Liver (tissue), 9 donors: ENCODE data around the gene TXNDC12. TPM values are rescaled to one million over a fixed set of nuclear protein-coding genes. Genes with fewer than 3 reads are reported as not detected.
"Not testable (repeated sequence)": the region's sequence is repeated elsewhere in the genome, so short reads cannot be mapped to it uniquely, and the experiment has no call there.

Experiments used
- DNase-seq: peaks from one replicate; pipeline ENCODE4 v3.0.0-alpha.2; 2017; ENCODE audit warnings: low spot score
- H3K27ac ChIP-seq, 2 donors: one replicate each; pipeline ENCODE4 v1.7.0; 2013; ENCODE audit warnings: inconsistent platforms in 2 of 2, low read length in 2 of 2, control low read depth in 1 of 2, low read depth in 1 of 2, mild to moderate bottlenecking in 1 of 2
- H3K27me3 ChIP-seq, 4 donors: one replicate each; pipeline versions ENCODE4 v1.6.1 to v1.7.0; 2013; ENCODE audit warnings: low read length in 3 of 4, inconsistent platforms in 1 of 4, mild to moderate bottlenecking in 1 of 4, moderate library complexity in 1 of 4; ENCODE audit not compliant: control insufficient read depth in 4 of 4, insufficient read depth in 4 of 4
- H3K36me3 ChIP-seq, 4 donors: one replicate each; pipeline versions ENCODE4 v1.6.1 to v1.7.0; 2013; ENCODE audit warnings: low read length in 3 of 4, mild to moderate bottlenecking in 3 of 4, low read depth in 1 of 4, moderate library complexity in 1 of 4; ENCODE audit not compliant: control insufficient read depth in 4 of 4, insufficient read depth in 3 of 4
- H3K4me1 ChIP-seq, 4 donors: one replicate each; pipeline versions ENCODE4 v1.6.1 to v1.7.0; 2013; ENCODE audit warnings: low read length in 3 of 4, mild to moderate bottlenecking in 3 of 4, moderate library complexity in 1 of 4; ENCODE audit not compliant: control insufficient read depth in 4 of 4, insufficient read depth in 4 of 4
- H3K4me3 ChIP-seq, 3 donors: one replicate each; pipeline versions ENCODE4 v1.6.1 to v1.7.0; 2013; ENCODE audit warnings: low read length in 3 of 3, control low read depth in 1 of 3, low read depth in 1 of 3, mild to moderate bottlenecking in 1 of 3
- H3K9ac ChIP-seq, 2 donors: one replicate each; pipeline ENCODE4 v1.7.0; 2013; ENCODE audit warnings: low read length in 2 of 2, mild to moderate bottlenecking in 2 of 2, moderate library complexity in 2 of 2, control low read depth in 1 of 2, low read depth in 1 of 2
- H3K9me3 ChIP-seq, 4 donors: one replicate each; pipeline versions ENCODE4 v1.6.1 to v1.7.0; 2013; ENCODE audit warnings: low read length in 3 of 4; ENCODE audit not compliant: control insufficient read depth in 4 of 4
- ATF3 ChIP-seq: IDR thresholded peaks from 2 replicates; pipeline ENCODE4 v1.6.1; 2016; ENCODE audit warnings: antibody characterized with exemption
- EGR1 ChIP-seq, 2 donors: IDR thresholded peaks; 2 replicates each; pipeline ENCODE4 v1.6.1; 2016 to 2018; ENCODE audit warnings: antibody characterized with exemption in 2 of 2, low read depth in 2 of 2
- FOXA1 ChIP-seq: IDR thresholded peaks from 2 replicates; pipeline ENCODE4 v1.6.1; 2016; ENCODE audit warnings: antibody characterized with exemption
- FOXA2 ChIP-seq: IDR thresholded peaks from 2 replicates; pipeline ENCODE4 v1.6.1; 2016; ENCODE audit warnings: antibody characterized with exemption
- GABPA ChIP-seq, 2 donors: IDR thresholded peaks in 1 of 2; conservative IDR thresholded peaks in 1 of 2; 2 replicates each; pipeline ENCODE4 v1.6.1; 2016; ENCODE audit warnings: antibody characterized with exemption in 2 of 2, mild to moderate bottlenecking in 1 of 2, moderate library complexity in 1 of 2
- HNF4G ChIP-seq: IDR thresholded peaks from 2 replicates; pipeline ENCODE4 v1.6.1; 2016; ENCODE audit warnings: antibody characterized with exemption
- NR2F2 ChIP-seq: IDR thresholded peaks from 2 replicates; pipeline ENCODE4 v1.6.1; 2016; ENCODE audit warnings: antibody characterized with exemption
- RAD21 ChIP-seq, 2 donors: IDR thresholded peaks; 2 replicates each; pipeline ENCODE4 v1.6.1; 2016; ENCODE audit warnings: antibody characterized with exemption in 2 of 2, mild to moderate bottlenecking in 2 of 2
- REST ChIP-seq: IDR thresholded peaks from 2 replicates; pipeline ENCODE4 v1.6.1; 2016; ENCODE audit warnings: antibody characterized with exemption, mild to moderate bottlenecking
- RXRA ChIP-seq, 2 donors: IDR thresholded peaks; 2 replicates each; pipeline ENCODE4 v1.6.1; 2017 to 2018; ENCODE audit warnings: antibody characterized with exemption in 2 of 2, mild to moderate bottlenecking in 1 of 2
- SP1 ChIP-seq: IDR thresholded peaks from 2 replicates; pipeline ENCODE4 v1.6.1; 2018; ENCODE audit warnings: antibody characterized with exemption, mild to moderate bottlenecking
- TAF1 ChIP-seq: conservative IDR thresholded peaks from 2 replicates; pipeline ENCODE4 v1.6.1; 2016; ENCODE audit warnings: antibody characterized with exemption, mild to moderate bottlenecking
- YY1 ChIP-seq: IDR thresholded peaks from 2 replicates; pipeline ENCODE4 v1.6.1; 2016; ENCODE audit warnings: antibody characterized with exemption, mild to moderate bottlenecking
- WGBS: extraction: QIAGEN DNeasy Blood & Tissue Kit; methylation state at CpG from one replicate; pipeline ENCODE4 v1.1.7; 2013; 5-methylcytosine and 5-hydroxymethylcytosine counted together
- polyA plus RNA-seq, 2 donors: library from polyadenylated mRNA; stranded (reverse) in 1 of 2; unstranded in 1 of 2; fragments of 200-250 nt in 1 of 2; fragments of >200 nt in 1 of 2; fragmentation: Nextera tagmentation in 1 of 2; extraction: Ambion mirVana in 1 of 2; gene quantifications; one replicate each; pipeline versions ENCODE4 v1.2.1 to v1.2.3, GENCODE V29; 2013 to 2015
- total RNA-seq, 2 donors: library from RNA; depleted of rRNA; stranded (reverse); fragments of >200 nt; gene quantifications; one replicate each; pipeline ENCODE4 v1.2.3, GENCODE V29; 2014
- TF ChIP-seq, protein P1 (sequence below): IDR thresholded peaks from 2 replicates; pipeline ENCODE4 v1.6.1; 2016; ENCODE audit warnings: antibody characterized with exemption
- TF ChIP-seq, protein P2 (sequence below): fragments of 150-350 bp; IDR thresholded peaks from 2 replicates; pipeline ENCODE4 v1.5.1; 2017; ENCODE audit warnings: improper control_type of control experiment, low read depth, low read length; ENCODE audit not compliant: missing input control
- TF ChIP-seq, protein P3 (sequence below): IDR thresholded peaks from 2 replicates; pipeline ENCODE4 v1.6.1; 2016; ENCODE audit warnings: antibody characterized with exemption
- donor health status: healthy.
- donor health status: healthy.
- donor health status: healthy.
- donor health status: healthy.
- donor health status: healthy.

Gene TXNDC12
- total and polyA plus RNA-seq, 4 donors, result 17.5 to 35.8 (median 20.7) TPM

- Histone ChIP-seq H3K36me3 (peaks cover 0 to 14% (median 8%) of the 10 kb centered on the region in 4 donors), H3K4me1 (peaks cover 7 to 34% (median 29%) of the 10 kb centered on the region in 4 donors)
- H3K4me3 ChIP-seq, H3K9me3 ChIP-seq, H3K9ac ChIP-seq, H3K27me3 ChIP-seq, DNase-seq, H3K27ac ChIP-seq: not testable (repeated sequence)
- 36% methylated on average over 5 of the region's 5 CpGs for WGBS
- peak; percentile 66 for TF ChIP-seq TAF1
These were observed 26.2 kb downstream of the TXNDC12 start for GRCh38 chr1:52028839-52029238.

DNA sequence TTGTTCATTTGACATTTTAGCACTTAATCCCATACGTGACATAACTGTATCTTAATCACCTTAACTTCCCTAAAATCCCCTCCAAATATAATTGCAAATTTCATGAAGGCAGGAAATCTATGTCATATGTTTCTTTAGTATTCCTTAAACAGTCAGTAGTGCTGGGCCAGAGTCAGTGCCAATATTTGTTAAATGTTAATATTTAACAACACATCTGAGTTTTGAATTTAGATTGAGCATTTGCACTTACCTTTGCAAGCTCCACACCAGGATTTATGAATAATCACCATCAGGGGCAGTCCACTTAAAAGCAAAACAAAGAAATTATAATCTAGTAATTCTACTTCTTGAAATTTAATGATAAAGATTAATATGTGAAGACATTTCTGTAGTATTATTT, 26.7 kb downstream of the TXNDC12 start:
- Histone ChIP-seq H3K27ac (no peak overlapping the region), H3K4me3 (no peak overlapping the region), H3K36me3 (peaks cover 2 to 19% (median 13%) of the 10 kb centered on the region in 4 donors), H3K27me3 (no peaks in the 10 kb centered on the region), H3K4me1 (peaks cover 7 to 34% (median 29%) of the 10 kb centered on the region in 4 donors), H3K9me3 (no peaks in the 10 kb centered on the region), H3K9ac (no peak overlapping the region)
- 44% methylated on average over 1 of the region's 1 CpG for WGBS
- TF ChIP-seq, protein P1, sequence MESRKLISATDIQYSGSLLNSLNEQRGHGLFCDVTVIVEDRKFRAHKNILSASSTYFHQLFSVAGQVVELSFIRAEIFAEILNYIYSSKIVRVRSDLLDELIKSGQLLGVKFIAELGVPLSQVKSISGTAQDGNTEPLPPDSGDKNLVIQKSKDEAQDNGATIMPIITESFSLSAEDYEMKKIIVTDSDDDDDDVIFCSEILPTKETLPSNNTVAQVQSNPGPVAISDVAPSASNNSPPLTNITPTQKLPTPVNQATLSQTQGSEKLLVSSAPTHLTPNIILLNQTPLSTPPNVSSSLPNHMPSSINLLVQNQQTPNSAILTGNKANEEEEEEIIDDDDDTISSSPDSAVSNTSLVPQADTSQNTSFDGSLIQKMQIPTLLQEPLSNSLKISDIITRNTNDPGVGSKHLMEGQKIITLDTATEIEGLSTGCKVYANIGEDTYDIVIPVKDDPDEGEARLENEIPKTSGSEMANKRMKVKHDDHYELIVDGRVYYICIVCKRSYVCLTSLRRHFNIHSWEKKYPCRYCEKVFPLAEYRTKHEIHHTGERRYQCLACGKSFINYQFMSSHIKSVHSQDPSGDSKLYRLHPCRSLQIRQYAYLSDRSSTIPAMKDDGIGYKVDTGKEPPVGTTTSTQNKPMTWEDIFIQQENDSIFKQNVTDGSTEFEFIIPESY, result no peak
- no peak for TF ChIP-seq RAD21 (IDR thresholded peaks at IDR 0.05)
- no peak for TF ChIP-seq GABPA (IDR thresholded peaks at IDR 0.05 in 1 of 2, conservative IDR thresholded peaks at IDR 0.05 in 1 of 2)
- TF ChIP-seq SP1, result peak; percentile 25
- DNase-seq, result no peak

- Histone ChIP-seq H3K36me3 (peaks cover 2 to 35% (median 24%) of the 10 kb centered on the region in 4 donors), H3K27me3 (no peaks in the 10 kb centered on the region), H3K9me3 (no peaks in the 10 kb centered on the region), H3K27ac (no peak overlapping the region), H3K9ac (no peak overlapping the region), H3K4me1 (peaks cover 5 to 21% (median 16%) of the 10 kb centered on the region in 4 donors), H3K4me3 (no peak overlapping the region)
- WGBS, result 98% methylated on average over 2 of the region's 2 CpGs
- no peak for DNase-seq
- TF ChIP-seq, protein P2, sequence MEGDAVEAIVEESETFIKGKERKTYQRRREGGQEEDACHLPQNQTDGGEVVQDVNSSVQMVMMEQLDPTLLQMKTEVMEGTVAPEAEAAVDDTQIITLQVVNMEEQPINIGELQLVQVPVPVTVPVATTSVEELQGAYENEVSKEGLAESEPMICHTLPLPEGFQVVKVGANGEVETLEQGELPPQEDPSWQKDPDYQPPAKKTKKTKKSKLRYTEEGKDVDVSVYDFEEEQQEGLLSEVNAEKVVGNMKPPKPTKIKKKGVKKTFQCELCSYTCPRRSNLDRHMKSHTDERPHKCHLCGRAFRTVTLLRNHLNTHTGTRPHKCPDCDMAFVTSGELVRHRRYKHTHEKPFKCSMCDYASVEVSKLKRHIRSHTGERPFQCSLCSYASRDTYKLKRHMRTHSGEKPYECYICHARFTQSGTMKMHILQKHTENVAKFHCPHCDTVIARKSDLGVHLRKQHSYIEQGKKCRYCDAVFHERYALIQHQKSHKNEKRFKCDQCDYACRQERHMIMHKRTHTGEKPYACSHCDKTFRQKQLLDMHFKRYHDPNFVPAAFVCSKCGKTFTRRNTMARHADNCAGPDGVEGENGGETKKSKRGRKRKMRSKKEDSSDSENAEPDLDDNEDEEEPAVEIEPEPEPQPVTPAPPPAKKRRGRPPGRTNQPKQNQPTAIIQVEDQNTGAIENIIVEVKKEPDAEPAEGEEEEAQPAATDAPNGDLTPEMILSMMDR, result no peak
- TF ChIP-seq FOXA2, result no peak
- no peak for TF ChIP-seq TAF1
- TF ChIP-seq RXRA (IDR thresholded peaks at IDR 0.05), result no peak
- TF ChIP-seq NR2F2, result no peak
- no peak for TF ChIP-seq EGR1 (IDR thresholded peaks at IDR 0.05; ENCODE audit: low read depth in 2 of 2)
- no peak for TF ChIP-seq REST
- TF ChIP-seq, protein P3, sequence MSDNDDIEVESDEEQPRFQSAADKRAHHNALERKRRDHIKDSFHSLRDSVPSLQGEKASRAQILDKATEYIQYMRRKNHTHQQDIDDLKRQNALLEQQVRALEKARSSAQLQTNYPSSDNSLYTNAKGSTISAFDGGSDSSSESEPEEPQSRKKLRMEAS, result no peak
- no peak for TF ChIP-seq FOXA1
- TF ChIP-seq HNF4G, result no peak
- TF ChIP-seq RAD21 (IDR thresholded peaks at IDR 0.05), result no peak
- TF ChIP-seq GABPA (IDR thresholded peaks at IDR 0.05 in 1 of 2, conservative IDR thresholded peaks at IDR 0.05 in 1 of 2), result no peak
- TF ChIP-seq YY1, result no peak
- TF ChIP-seq ATF3, result no peak
- TF ChIP-seq, protein P1, result no peak
These were observed 28.7 kb downstream of the TXNDC12 start for GRCh38 chr1:52026278-52026677.
